Fibroblast of villous mesenchyme (primary cell): Measurements from ENCODE around the gene DISP3. TPM values are rescaled to one million over a fixed set of nuclear protein-coding genes. Genes with fewer than 3 reads are reported as not detected.
"Not testable (repeated sequence)": the region's sequence is repeated elsewhere in the genome, so short reads cannot be mapped to it uniquely, and the experiment has no call there.

Source experiments
- DNase-seq: peaks from one replicate; pipeline ENCODE4 v3.0.0-alpha.2; 2010; ENCODE audit warnings: low read depth
- H3K4me3 ChIP-seq: 2 replicates; pipeline ENCODE4 v1.5.1; 2011; ENCODE audit warnings: low read depth, mild to moderate bottlenecking, low read length
- total RNA-seq: library from RNA; depleted of rRNA; stranded (reverse); fragments of >200 nt; gene quantifications from 2 replicates; pipeline ENCODE4 v1.2.3, GENCODE V29; 2012
- TF ChIP-seq, protein P1 (sequence below): IDR thresholded peaks from 2 replicates; pipeline ENCODE4 v1.5.1; 2012; ENCODE audit warnings: low read depth, mild to moderate bottlenecking, low read length; ENCODE audit not compliant: insufficient read depth

Gene DISP3
- total RNA-seq, 1 donor: not detected

DNA sequence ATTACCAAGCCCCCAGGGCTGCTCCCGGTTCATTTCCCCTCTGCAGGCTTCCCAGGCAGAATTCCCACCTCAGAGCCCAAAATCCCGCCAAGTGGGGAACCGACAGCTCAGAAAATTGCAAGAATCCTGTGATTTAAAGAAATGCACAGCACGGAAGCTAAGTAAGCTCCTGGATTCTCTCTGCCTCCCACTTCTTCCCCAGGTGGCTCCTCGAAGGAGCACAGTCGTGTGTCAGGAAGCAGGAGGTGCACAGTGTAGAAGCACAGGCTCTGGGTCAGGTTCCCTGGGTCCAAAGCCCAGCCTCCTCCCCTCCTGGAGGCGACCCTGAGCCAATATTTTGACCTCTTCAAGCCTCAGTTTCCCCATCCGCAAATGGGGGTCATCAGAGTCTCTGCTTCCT lies 100.6 kb downstream of the DISP3 start:
- no peak overlapping the region for H3K4me3 ChIP-seq
- TF ChIP-seq, protein P1, sequence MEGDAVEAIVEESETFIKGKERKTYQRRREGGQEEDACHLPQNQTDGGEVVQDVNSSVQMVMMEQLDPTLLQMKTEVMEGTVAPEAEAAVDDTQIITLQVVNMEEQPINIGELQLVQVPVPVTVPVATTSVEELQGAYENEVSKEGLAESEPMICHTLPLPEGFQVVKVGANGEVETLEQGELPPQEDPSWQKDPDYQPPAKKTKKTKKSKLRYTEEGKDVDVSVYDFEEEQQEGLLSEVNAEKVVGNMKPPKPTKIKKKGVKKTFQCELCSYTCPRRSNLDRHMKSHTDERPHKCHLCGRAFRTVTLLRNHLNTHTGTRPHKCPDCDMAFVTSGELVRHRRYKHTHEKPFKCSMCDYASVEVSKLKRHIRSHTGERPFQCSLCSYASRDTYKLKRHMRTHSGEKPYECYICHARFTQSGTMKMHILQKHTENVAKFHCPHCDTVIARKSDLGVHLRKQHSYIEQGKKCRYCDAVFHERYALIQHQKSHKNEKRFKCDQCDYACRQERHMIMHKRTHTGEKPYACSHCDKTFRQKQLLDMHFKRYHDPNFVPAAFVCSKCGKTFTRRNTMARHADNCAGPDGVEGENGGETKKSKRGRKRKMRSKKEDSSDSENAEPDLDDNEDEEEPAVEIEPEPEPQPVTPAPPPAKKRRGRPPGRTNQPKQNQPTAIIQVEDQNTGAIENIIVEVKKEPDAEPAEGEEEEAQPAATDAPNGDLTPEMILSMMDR: no peak
- DNase-seq: no peak

DNA sequence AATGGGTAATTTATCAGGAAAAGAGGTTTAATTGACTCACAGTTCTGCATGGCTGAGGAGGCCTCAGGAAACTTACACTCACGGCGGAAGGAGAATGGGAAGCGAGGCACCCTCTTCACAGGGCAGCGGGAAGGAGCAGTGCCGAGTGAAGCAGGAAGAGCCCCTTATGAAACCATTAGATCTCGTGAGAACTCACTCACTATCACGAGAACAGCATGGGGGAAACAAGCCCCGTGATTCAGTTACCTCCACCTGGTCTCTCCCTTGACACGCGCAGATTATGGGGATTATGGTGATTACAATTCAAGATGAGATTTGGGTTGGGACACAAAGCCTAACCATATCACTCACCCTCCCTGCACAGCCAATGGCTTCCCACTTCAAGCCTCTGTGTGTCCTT lies 101.1 kb downstream of the DISP3 start:
- DNase-seq, H3K4me3 ChIP-seq: not testable (repeated sequence)

DNA sequence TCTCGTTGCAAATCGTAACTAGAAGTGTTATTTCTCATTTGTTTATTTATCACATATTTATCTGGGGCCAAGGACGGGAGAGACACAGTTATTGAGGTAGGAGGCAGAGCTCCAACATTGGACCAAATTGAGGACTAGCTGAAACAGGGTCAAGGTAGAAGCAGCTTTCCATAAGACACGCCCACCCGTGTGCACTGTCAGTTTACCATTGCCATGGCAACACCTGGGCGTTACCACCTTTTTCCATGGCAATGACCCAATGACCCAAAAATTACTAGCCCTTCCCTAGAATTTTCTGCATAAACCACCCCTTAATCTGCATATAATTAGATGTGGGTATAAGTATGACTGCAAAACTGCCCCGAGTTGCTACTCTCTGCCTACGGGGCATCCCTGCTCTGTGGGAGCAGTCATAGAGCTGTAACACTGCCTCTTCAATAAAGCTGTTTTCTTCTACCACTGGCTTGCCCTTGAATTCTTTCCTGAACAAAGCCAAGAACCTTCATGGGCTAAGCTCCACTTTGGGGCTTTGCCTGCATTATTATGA lies 102.6 kb downstream of the DISP3 start:
- TF ChIP-seq, protein P1: no peak
- H3K4me3 ChIP-seq: no peak overlapping the region

DNA sequence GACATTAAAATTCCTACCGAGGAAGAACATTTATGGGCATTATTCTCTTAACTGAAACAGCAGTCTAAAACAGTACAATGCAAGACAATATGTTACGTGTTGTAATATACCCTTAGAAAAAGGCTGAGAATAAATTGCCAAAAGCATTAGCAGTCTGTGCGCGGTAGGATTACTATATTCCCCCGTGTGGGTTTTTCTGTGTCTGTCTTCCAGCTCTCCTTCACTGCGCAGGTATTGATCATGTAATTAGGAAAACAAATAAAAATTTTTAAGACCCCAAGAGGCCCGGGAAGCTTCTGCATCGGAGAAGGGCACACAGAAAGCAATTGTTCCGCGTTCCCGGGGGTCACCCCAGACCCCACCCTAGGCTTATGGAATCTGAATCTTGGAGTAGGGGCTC lies 106.4 kb downstream of the DISP3 start:
- no peak for DNase-seq
- TF ChIP-seq, protein P1: no peak
- no peak overlapping the region for H3K4me3 ChIP-seq

More for the DNA sequence above, 102.6 kb downstream of the DISP3 start:
- no peak for DNase-seq

Other genes with a start within 250 kb of the DISP3 start
- 41.6 and 47.5 TPM in 2 replicates for gene MTOR, start 216.6 kb upstream of the DISP3 start, total RNA-seq
- gene UBIAD1, start 206.0 kb upstream of the DISP3 start, total RNA-seq: 9.0 and 9.5 TPM in 2 replicates
- gene FBXO2, start 175.3 kb downstream of the DISP3 start, total RNA-seq: 1.9 and 4.3 TPM in 2 replicates
- gene FBXO44, start 175.7 kb downstream of the DISP3 start, total RNA-seq: 12.2 and 14.2 TPM in 2 replicates
- gene FBXO6, start 185.0 kb downstream of the DISP3 start, total RNA-seq: 8.4 and 8.6 TPM in 2 replicates
- gene MAD2L2, start 202.0 kb downstream of the DISP3 start, total RNA-seq: 30.7 and 43.8 TPM in 2 replicates
- not detected in 2 replicates for gene DRAXIN, start 212.6 kb downstream of the DISP3 start, total RNA-seq